Endothelial cell of umbilical vein (primary cell): ENCODE results near the gene DGUOK. TPM values are rescaled to one million over a fixed set of nuclear protein-coding genes. Genes with fewer than 3 reads are reported as not detected.

ENCODE experiments used
- BruUV-seq: library from RNA; stranded (reverse); fragments of 400-500 nt; replicated peaks from 2 replicates; lab custom pipeline; 2021; lab: Mats Ljungman, UMichigan
- CTCF ChIA-PET: fragments of 300-600, 350-600 bp; sonication (Branson Sonifier 250); formaldehyde crosslinking; loops from one replicate; lab custom pipeline; 2021; ENCODE audit warnings: antibody characterized with exemption, inconsistent platforms; lab: Charles Lee
- POLR2A ChIA-PET: fragments of 300-600, 350-600 bp; sonication (Branson Sonifier 250); formaldehyde crosslinking; loops from one replicate; lab custom pipeline; 2021; ENCODE audit warnings: antibody characterized with exemption, inconsistent platforms; lab: Charles Lee
- DNase-seq: peaks from one replicate; pipeline ENCODE4 v3.0.0-alpha.2; 2011; ENCODE audit warnings: low read depth, low spot score
- FAIRE-seq: peaks from 2 replicates; lab custom pipeline; 2011; peaks lifted over from hg19 to GRCh38; lab: Jason Lieb, UNC
- H2AFZ ChIP-seq: 2 replicates; pipeline ENCODE4 v1.6.0; 2012; ENCODE audit warnings: low read depth, low read length, control low read depth, inconsistent platforms
- H3K27ac ChIP-seq: 2 replicates; pipeline ENCODE4 v1.5.1; 2011; ENCODE audit warnings: low read depth, mild to moderate bottlenecking, control low read depth, low read length, moderate library complexity; ENCODE audit not compliant: insufficient read depth
- H3K27me3 ChIP-seq, 2 experiments: 2 replicates each; pipeline versions ENCODE4 v1.6.0 to v1.6.1; 2011; ENCODE audit warnings: low read length in 2 of 2, mixed read lengths in 1 of 2; ENCODE audit not compliant: control insufficient read depth in 2 of 2, insufficient read depth in 2 of 2
- H3K36me3 ChIP-seq, 2 experiments: 2 replicates in 1 of 2; 3 replicates in 1 of 2; pipeline ENCODE4 v1.5.1; 2011; ENCODE audit warnings: low read length in 2 of 2, mild to moderate bottlenecking in 1 of 2, moderate library complexity in 1 of 2; ENCODE audit not compliant: control insufficient read depth in 2 of 2, insufficient read depth in 2 of 2; ENCODE audit errors: extremely low read depth in 1 of 2
- H3K4me1 ChIP-seq: 3 replicates; pipeline ENCODE4 v1.5.1; 2011; ENCODE audit warnings: mild to moderate bottlenecking, low read length; ENCODE audit not compliant: control insufficient read depth, insufficient read depth; ENCODE audit errors: extremely low read depth
- H3K4me2 ChIP-seq: 2 replicates; pipeline ENCODE4 v1.6.1; 2011; ENCODE audit warnings: low read length, control low read depth, mixed read lengths; ENCODE audit not compliant: insufficient read depth
- H3K4me3 ChIP-seq, 3 experiments: fragments of 200-600 bp in 1 of 3; sonication (generic), shearing (Covaris generic) in 1 of 3; replicated peaks in 1 of 3; 2 replicates each; pipeline ENCODE4 v1.5.1; 2011 to 2016; ENCODE audit warnings: control low read depth in 3 of 3, low read length in 3 of 3, mild to moderate bottlenecking in 2 of 3, inconsistent platforms in 1 of 3, low read depth in 1 of 3, moderate library complexity in 1 of 3; ENCODE audit not compliant: insufficient read depth in 1 of 3
- H3K79me2 ChIP-seq: 2 replicates; pipeline ENCODE4 v1.6.0; 2012; ENCODE audit warnings: low read length, inconsistent platforms; ENCODE audit not compliant: control insufficient read depth, insufficient read depth
- H3K9ac ChIP-seq: replicated peaks from 2 replicates; pipeline ENCODE3; 2011; ENCODE audit warnings: low read length, control low read depth; ENCODE audit not compliant: insufficient read depth; ENCODE audit errors: extremely low read depth
- H3K9me1 ChIP-seq: replicated peaks from 3 replicates; pipeline ENCODE4 v1.6.0; 2011; ENCODE audit warnings: mild to moderate bottlenecking, low read length; ENCODE audit not compliant: control insufficient read depth, insufficient read depth; ENCODE audit errors: extremely low read depth
- H3K9me3 ChIP-seq: replicated peaks from 2 replicates; pipeline ENCODE4 v1.5.1; 2012; ENCODE audit warnings: low read length, inconsistent platforms; ENCODE audit not compliant: control insufficient read depth, insufficient read depth
- H4K20me1 ChIP-seq: replicated peaks from 2 replicates; pipeline ENCODE3; 2011; ENCODE audit warnings: mild to moderate bottlenecking, low read length; ENCODE audit not compliant: control insufficient read depth, insufficient read depth; ENCODE audit errors: extremely low read depth
- EZH2 ChIP-seq: IDR thresholded peaks from 2 replicates; pipeline ENCODE4 v1.6.1; 2012; ENCODE audit warnings: borderline replicate concordance, low read depth, mild to moderate bottlenecking, moderate library complexity, low read length, inconsistent platforms; ENCODE audit not compliant: severe bottlenecking
- FOS ChIP-seq: IDR thresholded peaks from 2 replicates; pipeline ENCODE4 v1.6.1; 2011; ENCODE audit warnings: mild to moderate bottlenecking, low read length, moderate library complexity, borderline replicate concordance; ENCODE audit not compliant: insufficient read depth
- GATA2 ChIP-seq: IDR thresholded peaks from 2 replicates; pipeline ENCODE4 v1.7.0; 2011; ENCODE audit warnings: low read depth, mild to moderate bottlenecking, moderate library complexity, mixed read lengths, low read length; ENCODE audit not compliant: insufficient read length, insufficient read depth
- JUN ChIP-seq: IDR thresholded peaks from 2 replicates; pipeline ENCODE4 v1.6.1; 2011; ENCODE audit warnings: borderline replicate concordance, low read depth; ENCODE audit not compliant: insufficient read length, insufficient read depth
- MYC ChIP-seq: IDR thresholded peaks from one replicate; pipeline ENCODE4 v1.6.1; 2011; ENCODE audit warnings: mild to moderate bottlenecking, low read depth, low read length
- POLR2A ChIP-seq: IDR thresholded peaks from 2 replicates; pipeline ENCODE4 v1.6.1; 2012; ENCODE audit warnings: low read depth, mild to moderate bottlenecking, control low read depth, low read length
- POLR2AphosphoS5 ChIP-seq: IDR thresholded peaks from 2 replicates; pipeline ENCODE4 v1.6.1; 2012; ENCODE audit warnings: low read depth, mild to moderate bottlenecking, control low read depth, low read length, moderate library complexity; ENCODE audit not compliant: insufficient read depth
- dilution Hi-C: fragments of 300-500 bp; cut with MboI; formaldehyde crosslinking; loops from one replicate; pipeline ENCODE4 v1.15.0; 2019; ENCODE audit warnings: low sequenced_read_pairs; ENCODE audit not compliant: extremely low pct_ligation_motif_present
- intact Hi-C: fragments of 100-400 bp; cut with micrococcal nuclease; formaldehyde crosslinking; loops from one replicate; pipeline ENCODE4 v1.10.0; 2022
- polyA plus RNA-seq, 4 experiments: library from polyadenylated mRNA; depleted of rRNA in 3 of 4; stranded (reverse) in 3 of 4; unstranded in 1 of 4; fragments of >200 nt; gene quantifications; 2 replicates each; pipeline versions ENCODE4 v1.2.1 to v1.2.3, GENCODE V29; 2011 to 2012; ENCODE audit warnings: missing spikeins in 1 of 4
- total RNA-seq: library from RNA; stranded (reverse); gene quantifications from 2 replicates; pipeline ENCODE4 v1.2.3, GENCODE V29; 2021
- TF ChIP-seq, protein P1 (sequence below), 2 donors: IDR thresholded peaks; 1 replicate in 1 of 2; 2 replicates in 1 of 2; pipeline ENCODE4 v1.5.1; 2011; ENCODE audit warnings: low read length in 2 of 2, mild to moderate bottlenecking in 2 of 2, moderate library complexity in 2 of 2, control low read depth in 1 of 2, inconsistent platforms in 1 of 2, low read depth in 1 of 2; ENCODE audit not compliant: insufficient read depth in 1 of 2; ENCODE audit errors: extremely low read depth in 1 of 2

The DGUOK gene
- total and polyA plus RNA-seq, 2 donors (not counting 3 experiments of a cell fraction or from before 2014, with no cell fraction given), result 51.8 to 77.5 TPM

- no peaks in the 10 kb centered on the region for H3K9me3 ChIP-seq
- H4K20me1 ChIP-seq, result peaks cover 2% of the 10 kb centered on the region
- no peak overlapping the region for H3K9ac ChIP-seq
- no peaks in the 10 kb centered on the region for H3K27me3 ChIP-seq
- FAIRE-seq, result no peak
- peaks cover 0 to 8% of the 10 kb centered on the region in 2 experiments for H3K36me3 ChIP-seq
- no peak overlapping the region for H3K27ac ChIP-seq
- ChIA-PET CTCF (interaction anchor here (0.6 to 1.0 kb wide), 2 partner anchors 40 to 49 kb away, joined by 3 read pairs; no protein-coding TSS in a partner anchor), POLR2A (no interaction called here)
- no peak overlapping the region for H2AFZ ChIP-seq
- peaks cover 51% of the 10 kb centered on the region for H3K79me2 ChIP-seq
- BruUV-seq, result no TSS peak
- intact Hi-C loops (no loop called here), dilution Hi-C loops (no loop called here)
- H3K4me2 ChIP-seq, result no peak overlapping the region
- H3K4me3 ChIP-seq, result no peak overlapping the region
- H3K4me1 ChIP-seq, result peaks cover 5% of the 10 kb centered on the region
- no peak for DNase-seq
- H3K9me1 ChIP-seq, result no peaks in the 10 kb centered on the region
- TF ChIP-seq, protein P1, sequence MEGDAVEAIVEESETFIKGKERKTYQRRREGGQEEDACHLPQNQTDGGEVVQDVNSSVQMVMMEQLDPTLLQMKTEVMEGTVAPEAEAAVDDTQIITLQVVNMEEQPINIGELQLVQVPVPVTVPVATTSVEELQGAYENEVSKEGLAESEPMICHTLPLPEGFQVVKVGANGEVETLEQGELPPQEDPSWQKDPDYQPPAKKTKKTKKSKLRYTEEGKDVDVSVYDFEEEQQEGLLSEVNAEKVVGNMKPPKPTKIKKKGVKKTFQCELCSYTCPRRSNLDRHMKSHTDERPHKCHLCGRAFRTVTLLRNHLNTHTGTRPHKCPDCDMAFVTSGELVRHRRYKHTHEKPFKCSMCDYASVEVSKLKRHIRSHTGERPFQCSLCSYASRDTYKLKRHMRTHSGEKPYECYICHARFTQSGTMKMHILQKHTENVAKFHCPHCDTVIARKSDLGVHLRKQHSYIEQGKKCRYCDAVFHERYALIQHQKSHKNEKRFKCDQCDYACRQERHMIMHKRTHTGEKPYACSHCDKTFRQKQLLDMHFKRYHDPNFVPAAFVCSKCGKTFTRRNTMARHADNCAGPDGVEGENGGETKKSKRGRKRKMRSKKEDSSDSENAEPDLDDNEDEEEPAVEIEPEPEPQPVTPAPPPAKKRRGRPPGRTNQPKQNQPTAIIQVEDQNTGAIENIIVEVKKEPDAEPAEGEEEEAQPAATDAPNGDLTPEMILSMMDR (IDR thresholded peaks at IDR 0.05; ENCODE audit: extremely low read depth in 1 of 2, insufficient read depth in 1 of 2, low read depth in 1 of 2, low read length in 2 of 2), result no peak
- TF ChIP-seq JUN, result no peak
- TF ChIP-seq FOS, result no peak
- no peak for TF ChIP-seq EZH2
- TF ChIP-seq POLR2A, result no peak
- TF ChIP-seq MYC, result no peak
- no peak for TF ChIP-seq POLR2AphosphoS5
- no peak for TF ChIP-seq GATA2
Measured at GRCh38 chr2:73992036-73992435, 65.4 kb downstream of the DGUOK start.
